GM12878 (cell line): ENCODE data around the gene FAM234B. TPM values are rescaled to one million over a fixed set of nuclear protein-coding genes. Genes with fewer than 3 reads are reported as not detected.

Source experiments
- ATAC-seq: fragments of 200-7000 bp; cut with Tn5 transposase; 3 replicates; pipeline ENCODE4 v1.9.1; 2020; ENCODE audit warnings: mild to moderate bottlenecking, moderate library complexity
- BruUV-seq: library from RNA; stranded (reverse); fragments of 400-500 nt; replicated peaks from 2 replicates; lab custom pipeline; 2021; lab: Mats Ljungman, UMichigan
- CTCF ChIA-PET: fragments of 300-600 bp; sonication (Branson Sonifier 250); formaldehyde crosslinking; extraction: SDS; loops from one replicate; lab custom pipeline; 2021; ENCODE audit warnings: inconsistent platforms; lab: Yijun Ruan, JAX
- POLR2A ChIA-PET: fragments of 350-600 bp; formaldehyde crosslinking; extraction: SDS; loops from one replicate; lab custom pipeline; 2021; ENCODE audit warnings: inconsistent platforms; lab: Charles Lee
- RAD21 ChIA-PET: fragments of 300-600 bp; sonication (Branson Sonifier 250); formaldehyde crosslinking; loops from one replicate; lab custom pipeline; 2023; ENCODE audit warnings: antibody characterized with exemption; ENCODE audit not compliant: unreplicated experiment; lab: Charles Lee
- SMC1A ChIA-PET: fragments of 300-600 bp; sonication (Branson Sonifier 250); formaldehyde crosslinking; loops from one replicate; lab custom pipeline; 2023; ENCODE audit not compliant: unreplicated experiment, uncharacterized antibody; lab: Charles Lee
- DNase-seq: peaks from one replicate; pipeline ENCODE4 v3.0.0-alpha.2; 2011; ENCODE audit warnings: low read depth, low spot score
- FAIRE-seq: peaks from 3 replicates; lab custom pipeline; 2011; peaks lifted over from hg19 to GRCh38; lab: Jason Lieb, UNC
- H2AFZ ChIP-seq: 2 replicates; pipeline ENCODE4 v1.6.0; 2011; ENCODE audit warnings: low read depth, low read length, control low read depth; ENCODE audit not compliant: control insufficient read depth
- H3K27ac ChIP-seq: 2 replicates; pipeline ENCODE4 v1.5.1; 2011; ENCODE audit warnings: control low read depth; ENCODE audit not compliant: control insufficient read depth, insufficient read depth
- H3K27me3 ChIP-seq, 2 experiments: replicated peaks in 1 of 2; 2 replicates each; pipeline versions ENCODE4 v1.6.0 to v1.6.1; 2011; ENCODE audit warnings: low read length in 1 of 2; ENCODE audit not compliant: control insufficient read depth in 2 of 2, insufficient read depth in 2 of 2
- H3K36me3 ChIP-seq, 2 experiments: 2 replicates each; pipeline ENCODE4 v1.5.1; 2011; ENCODE audit warnings: low read length in 1 of 2; ENCODE audit not compliant: control insufficient read depth in 2 of 2, insufficient read depth in 2 of 2
- H3K4me1 ChIP-seq: 2 replicates; pipeline ENCODE4 v1.6.1; 2011; ENCODE audit warnings: mild to moderate bottlenecking, low read length, moderate library complexity, mixed read lengths; ENCODE audit not compliant: control insufficient read depth, insufficient read depth
- H3K4me2 ChIP-seq: 2 replicates; pipeline ENCODE4 v1.6.0; 2011; ENCODE audit warnings: control low read depth; ENCODE audit not compliant: control insufficient read depth, insufficient read depth
- H3K4me3 ChIP-seq: fragments of 200-600 bp; sonication (generic); 2 replicates; pipeline ENCODE4 v1.5.1; 2016
- H3K79me2 ChIP-seq: 2 replicates; pipeline ENCODE4 v1.6.0; 2011; ENCODE audit warnings: low read length; ENCODE audit not compliant: control insufficient read depth, insufficient read depth
- H3K9ac ChIP-seq: 2 replicates; pipeline ENCODE4 v1.8.0; 2011; ENCODE audit warnings: low read length, control low read depth, mixed read lengths; ENCODE audit not compliant: control insufficient read depth, insufficient read depth
- H3K9me3 ChIP-seq: replicated peaks from 3 replicates; pipeline ENCODE4 v1.5.1; 2011; ENCODE audit warnings: mild to moderate bottlenecking, low read length; ENCODE audit not compliant: control insufficient read depth, insufficient read depth
- H4K20me1 ChIP-seq: 2 replicates; pipeline ENCODE4 v1.6.0; 2011; ENCODE audit not compliant: control insufficient read depth, insufficient read depth
- ASH2L ChIP-seq: fragments of 300-600, 200-600 bp; sonication (generic); IDR thresholded peaks from 2 replicates; pipeline ENCODE4 v1.6.1; 2017; ENCODE audit warnings: low read depth, mild to moderate bottlenecking, borderline replicate concordance
- ATF7 ChIP-seq: fragments of 450-650 bp; IDR thresholded peaks from 2 replicates; pipeline ENCODE4 v1.6.1; 2016; ENCODE audit warnings: low read depth, mild to moderate bottlenecking
- CHD1 ChIP-seq: IDR thresholded peaks from 2 replicates; pipeline ENCODE4 v1.6.1; 2012; ENCODE audit warnings: low read depth, low read length, improper control_type of control experiment
- EED ChIP-seq: sonication (generic); IDR thresholded peaks from 2 replicates; pipeline ENCODE4 v1.6.1; 2016; ENCODE audit warnings: antibody characterized with exemption, low read depth
- MAX ChIP-seq: IDR thresholded peaks from 2 replicates; pipeline ENCODE4 v1.6.1; 2012; ENCODE audit warnings: low read depth, low read length, improper control_type of control experiment
- POLR2AphosphoS5 ChIP-seq: IDR thresholded peaks from 2 replicates; pipeline ENCODE4 v1.6.1; 2011; ENCODE audit warnings: mild to moderate bottlenecking, low read length, inconsistent platforms
- RCOR1 ChIP-seq: conservative IDR thresholded peaks from 2 replicates; pipeline ENCODE4 v1.6.1; 2012; ENCODE audit warnings: low read depth, low read length, improper control_type of control experiment
- SMAD1 ChIP-seq: fragments of 450-650 bp; IDR thresholded peaks from 2 replicates; pipeline ENCODE4 v1.6.1; 2018; ENCODE audit warnings: mild to moderate bottlenecking, low read depth; ENCODE audit not compliant: partially characterized antibody
- STAT1 ChIP-seq: fragments of 450-650 bp; conservative IDR thresholded peaks from 2 replicates; pipeline ENCODE4 v1.6.1; 2014; ENCODE audit warnings: antibody characterized with exemption, mild to moderate bottlenecking
- WGBS: methylation state at CpG from one replicate; pipeline ENCODE4 v1.1.6; 2016; ENCODE audit warnings: low lambda C conversion rate; ENCODE audit not compliant: insufficient replicate concordance, insufficient coverage; ENCODE audit errors: missing lambda C conversion rate; 5-methylcytosine and 5-hydroxymethylcytosine counted together
- in situ Hi-C: fragments of 300-500 bp; cut with MboI; formaldehyde crosslinking; loops from 9 replicates; pipeline ENCODE4 v1.14.3; 2018; ENCODE audit warnings: mixed read lengths
- intact Hi-C: fragments of 100-400 bp; cut with micrococcal nuclease; formaldehyde crosslinking; loops from one replicate; pipeline ENCODE4 v1.14.2; 2022; ENCODE audit not compliant: unreplicated experiment
- polyA plus RNA-seq, 11 experiments: library from polyadenylated mRNA; depleted of rRNA in 4 of 11; unstranded in 6 of 11; stranded (reverse) in 5 of 11; fragments of >200 nt; fragmentation: Nextera tagmentation in 4 of 11; fragmentation: Illumina TruSeq in 1 of 11; extraction: Ambion mirVana in 4 of 11; extraction: Trizol in 1 of 11; gene quantifications; 1 replicate in 1 of 11; 2 replicates in 10 of 11; pipeline versions ENCODE4 v1.2.1 to v1.2.3, GENCODE V29; 2011 to 2016; ENCODE audit warnings: inconsistent platforms in 2 of 11, missing spikeins in 2 of 11, low read depth in 1 of 11
- total RNA-seq, 4 experiments: library from RNA; depleted of rRNA in 3 of 4; stranded (reverse); fragments of >200 nt in 3 of 4; fragmentation: Illumina TruSeq in 1 of 4; extraction: Trizol in 1 of 4; gene quantifications; 2 replicates each; pipeline versions ENCODE4 v1.2.1 to v1.2.3, GENCODE V29; 2013 to 2021
- TF ChIP-seq, protein P1 (sequence below): IDR thresholded peaks from 2 replicates; pipeline ENCODE4 v1.6.1; 2011; ENCODE audit warnings: low read depth, low read length, improper control_type of control experiment, borderline replicate concordance

The FAM234B gene
- total and polyA plus RNA-seq, 10 of the 15 experiments (the other 5 are each of a cell fraction or from before 2014, with no cell fraction given), result 0.09 to 2.8 (median 0.18) TPM

GRCh38 chr12:13074396-13075117 lies 30.4 kb downstream of the FAM234B start:
- Histone ChIP-seq H3K4me2 (no peak overlapping the region), H3K4me1 (no peaks in the 10 kb centered on the region), H2AFZ (no peak overlapping the region), H3K79me2 (no peaks in the 10 kb centered on the region), H3K4me3 (no peak overlapping the region), H4K20me1 (no peaks in the 10 kb centered on the region), H3K36me3 (no peaks in the 10 kb centered on the region), H3K9me3 (no peaks in the 10 kb centered on the region; the same call in 2 of the 3 replicates), H3K27me3 (no peaks in the 10 kb centered on the region), H3K27ac (no peak overlapping the region), H3K9ac (no peak overlapping the region)
- ATAC-seq (no peak), DNase-seq (no peak), FAIRE-seq (no peak)
- in situ Hi-C loops, result no loop called here
- no TSS peak for BruUV-seq
- TF ChIP-seq CHD1, result no peak
- no peak for TF ChIP-seq ASH2L
- TF ChIP-seq EED, result no peak
- TF ChIP-seq ATF7, result no peak
- TF ChIP-seq STAT1, result no peak
- no peak for TF ChIP-seq RCOR1
- TF ChIP-seq MAX, result no peak
- TF ChIP-seq POLR2AphosphoS5, result no peak
- TF ChIP-seq, protein P1, sequence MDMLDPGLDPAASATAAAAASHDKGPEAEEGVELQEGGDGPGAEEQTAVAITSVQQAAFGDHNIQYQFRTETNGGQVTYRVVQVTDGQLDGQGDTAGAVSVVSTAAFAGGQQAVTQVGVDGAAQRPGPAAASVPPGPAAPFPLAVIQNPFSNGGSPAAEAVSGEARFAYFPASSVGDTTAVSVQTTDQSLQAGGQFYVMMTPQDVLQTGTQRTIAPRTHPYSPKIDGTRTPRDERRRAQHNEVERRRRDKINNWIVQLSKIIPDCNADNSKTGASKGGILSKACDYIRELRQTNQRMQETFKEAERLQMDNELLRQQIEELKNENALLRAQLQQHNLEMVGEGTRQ, result no peak
- no peak for TF ChIP-seq SMAD1
- ChIA-PET CTCF (interaction anchor here (1.3 to 1.4 kb wide), 2 partner anchors 9 to 25 kb away, joined by 4 to 6 read pairs; no protein-coding TSS in a partner anchor), POLR2A (interaction anchor here (0.5 kb wide), 1 partner anchor 7 kb away, joined by 6 read pairs; no protein-coding TSS in a partner anchor), RAD21 (interaction anchor here (0.6 kb wide), 1 partner anchor 507 kb away, joined by 3 read pairs; no protein-coding TSS in a partner anchor), SMC1A (no interaction called here)
- intact Hi-C loops, result no loop called here
- 41% methylated on average over 3 of the region's 3 CpGs for WGBS
